Thyroid gland (tissue), 4 donors: ENCODE results near the gene ABCC10.

ENCODE experiments used
- POLR2A ChIP-seq, 2 donors: fragments of 450-650 bp; IDR thresholded peaks; one replicate each; pipeline ENCODE4 v1.6.1; 2017; ENCODE audit warnings: antibody characterized with exemption in 2 of 2, mild to moderate bottlenecking in 2 of 2, moderate library complexity in 1 of 2
- TF ChIP-seq, protein P1 (sequence below), 6 experiments: fragments of 200-600 bp in 3 of 6; fragments of 450-650 bp in 3 of 6; sonication (generic) in 3 of 6; IDR thresholded peaks; one replicate each; pipeline ENCODE4 v1.5.1; 2016 to 2019; ENCODE audit warnings: antibody characterized with exemption in 6 of 6, mild to moderate bottlenecking in 2 of 6, inconsistent platforms in 1 of 6, moderate library complexity in 1 of 6

DNA sequence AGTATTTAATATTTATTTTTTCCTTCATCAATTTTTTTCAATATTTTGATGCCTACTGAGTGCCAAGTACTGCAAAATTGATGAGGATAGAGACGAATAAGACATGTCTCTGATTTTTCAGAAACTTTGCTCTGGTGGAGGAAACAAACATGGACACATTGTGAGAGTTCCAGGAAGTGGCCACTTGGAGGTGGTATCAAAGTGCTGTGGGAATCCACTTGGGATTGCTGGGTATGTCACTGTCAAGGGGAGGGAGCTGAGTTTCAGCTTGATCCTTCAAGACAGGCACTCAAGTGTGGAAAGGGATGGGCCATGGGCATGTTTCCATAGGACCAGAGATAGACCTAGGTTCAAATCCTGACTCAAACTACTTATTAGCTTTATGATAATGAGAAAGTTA lies 24.5 kb upstream of the ABCC10 start:
- TF ChIP-seq, protein P1, sequence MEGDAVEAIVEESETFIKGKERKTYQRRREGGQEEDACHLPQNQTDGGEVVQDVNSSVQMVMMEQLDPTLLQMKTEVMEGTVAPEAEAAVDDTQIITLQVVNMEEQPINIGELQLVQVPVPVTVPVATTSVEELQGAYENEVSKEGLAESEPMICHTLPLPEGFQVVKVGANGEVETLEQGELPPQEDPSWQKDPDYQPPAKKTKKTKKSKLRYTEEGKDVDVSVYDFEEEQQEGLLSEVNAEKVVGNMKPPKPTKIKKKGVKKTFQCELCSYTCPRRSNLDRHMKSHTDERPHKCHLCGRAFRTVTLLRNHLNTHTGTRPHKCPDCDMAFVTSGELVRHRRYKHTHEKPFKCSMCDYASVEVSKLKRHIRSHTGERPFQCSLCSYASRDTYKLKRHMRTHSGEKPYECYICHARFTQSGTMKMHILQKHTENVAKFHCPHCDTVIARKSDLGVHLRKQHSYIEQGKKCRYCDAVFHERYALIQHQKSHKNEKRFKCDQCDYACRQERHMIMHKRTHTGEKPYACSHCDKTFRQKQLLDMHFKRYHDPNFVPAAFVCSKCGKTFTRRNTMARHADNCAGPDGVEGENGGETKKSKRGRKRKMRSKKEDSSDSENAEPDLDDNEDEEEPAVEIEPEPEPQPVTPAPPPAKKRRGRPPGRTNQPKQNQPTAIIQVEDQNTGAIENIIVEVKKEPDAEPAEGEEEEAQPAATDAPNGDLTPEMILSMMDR (IDR thresholded peaks at IDR 0.05): no peak
- no peak for TF ChIP-seq POLR2A (IDR thresholded peaks at IDR 0.05)
